Cardiac muscle cell (in vitro differentiated cells and primary cell): ENCODE data around the gene NHSL1. TPM values are rescaled to one million over a fixed set of nuclear protein-coding genes. Genes with fewer than 3 reads are reported as not detected.

ENCODE experiments used
- DNase-seq, 2 donors: peaks; one replicate each; pipeline versions ENCODE4 v3.0.0 to v3.0.0-alpha.2; 2010 to 2017; ENCODE audit warnings: low read depth in 1 of 2, low spot score in 1 of 2
- H3K27ac ChIP-seq: fragments of 200-600 bp; sonication (generic); 2 replicates; pipeline ENCODE4 v1.5.1; 2016
- H3K27me3 ChIP-seq: fragments of 200-600 bp; sonication (generic); 2 replicates; pipeline ENCODE4 v1.6.0; 2016; ENCODE audit warnings: control low read depth
- H3K36me3 ChIP-seq: fragments of 200-600 bp; sonication (generic); 2 replicates; pipeline ENCODE4 v1.5.1; 2016; ENCODE audit warnings: control low read depth
- H3K4me1 ChIP-seq: fragments of 200-600 bp; sonication (generic); 2 replicates; pipeline ENCODE4 v1.8.1; 2017; ENCODE audit warnings: low read depth, mild to moderate bottlenecking, mixed run types
- H3K4me3 ChIP-seq: fragments of 200-600 bp; sonication (generic); 2 replicates; pipeline ENCODE4 v1.5.1; 2016; ENCODE audit warnings: mild to moderate bottlenecking
- H3K9me3 ChIP-seq: fragments of 200-600 bp; sonication (generic); 2 replicates; pipeline ENCODE4 v1.5.1; 2017; ENCODE audit warnings: low read depth, mild to moderate bottlenecking, control low read depth
- CTCF ChIP-seq: IDR thresholded peaks from 2 replicates; pipeline ENCODE4 v1.5.1; 2012; ENCODE audit warnings: low read depth, mild to moderate bottlenecking, low read length
- polyA plus RNA-seq: library from polyadenylated mRNA; unstranded; fragments of >200 nt; fragmentation: Nextera tagmentation; extraction: Ambion mirVana; gene quantifications from 2 replicates; pipeline ENCODE4 v1.2.1, GENCODE V29; 2016
- total RNA-seq: library from RNA; depleted of rRNA; stranded (reverse); fragments of >200 nt; gene quantifications from 2 replicates; pipeline ENCODE4 v1.2.3, GENCODE V29; 2016

Gene NHSL1
- total and polyA plus RNA-seq, 2 experiments from 2014 or later: 6.0 to 11.3 TPM

DNA sequence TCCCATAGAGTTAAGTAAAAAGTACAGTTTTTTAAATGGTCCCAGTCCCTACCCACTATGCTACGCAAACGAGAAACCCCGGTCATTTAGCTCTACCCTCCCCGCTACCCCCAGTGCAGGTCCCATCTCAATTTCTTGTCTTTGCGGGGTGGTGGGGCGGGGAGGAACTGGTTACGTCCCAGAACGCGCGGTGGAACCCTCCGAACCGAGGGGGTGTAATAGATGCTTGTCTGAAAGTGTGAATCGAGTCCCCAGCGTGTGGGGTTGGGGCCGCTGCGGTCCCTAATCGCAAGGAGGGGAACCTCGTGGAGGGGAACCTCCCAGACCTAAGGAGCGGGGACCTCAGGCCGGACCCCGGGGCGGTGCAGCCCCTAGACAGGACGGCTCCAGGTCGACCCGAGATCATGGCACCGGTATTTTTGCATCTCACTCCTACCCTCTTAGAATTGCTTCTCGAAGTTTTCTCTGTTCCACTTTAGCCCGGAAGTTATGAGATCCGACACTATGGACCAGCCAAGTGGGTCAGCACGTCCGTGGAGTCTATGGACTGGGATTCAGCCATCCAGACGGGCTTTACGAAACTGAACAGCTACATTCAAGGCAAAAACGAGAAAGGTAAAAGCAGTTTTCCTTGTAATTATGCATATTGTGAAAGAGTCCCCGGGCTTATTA, 94.5 kb downstream of the NHSL1 start:
- peak; percentile 19 to 29 for DNase-seq
- no peak for TF ChIP-seq CTCF
- no peaks in the 10 kb centered on the region for H3K9me3 ChIP-seq
- H3K27ac ChIP-seq: peak overlapping the region; percentile 22
- peak overlapping the region; percentile 52 for H3K4me3 ChIP-seq
- no peaks in the 10 kb centered on the region for H3K27me3 ChIP-seq
- peaks cover 26% of the 10 kb centered on the region for H3K36me3 ChIP-seq
- H3K4me1 ChIP-seq: peaks cover 7% of the 10 kb centered on the region

DNA sequence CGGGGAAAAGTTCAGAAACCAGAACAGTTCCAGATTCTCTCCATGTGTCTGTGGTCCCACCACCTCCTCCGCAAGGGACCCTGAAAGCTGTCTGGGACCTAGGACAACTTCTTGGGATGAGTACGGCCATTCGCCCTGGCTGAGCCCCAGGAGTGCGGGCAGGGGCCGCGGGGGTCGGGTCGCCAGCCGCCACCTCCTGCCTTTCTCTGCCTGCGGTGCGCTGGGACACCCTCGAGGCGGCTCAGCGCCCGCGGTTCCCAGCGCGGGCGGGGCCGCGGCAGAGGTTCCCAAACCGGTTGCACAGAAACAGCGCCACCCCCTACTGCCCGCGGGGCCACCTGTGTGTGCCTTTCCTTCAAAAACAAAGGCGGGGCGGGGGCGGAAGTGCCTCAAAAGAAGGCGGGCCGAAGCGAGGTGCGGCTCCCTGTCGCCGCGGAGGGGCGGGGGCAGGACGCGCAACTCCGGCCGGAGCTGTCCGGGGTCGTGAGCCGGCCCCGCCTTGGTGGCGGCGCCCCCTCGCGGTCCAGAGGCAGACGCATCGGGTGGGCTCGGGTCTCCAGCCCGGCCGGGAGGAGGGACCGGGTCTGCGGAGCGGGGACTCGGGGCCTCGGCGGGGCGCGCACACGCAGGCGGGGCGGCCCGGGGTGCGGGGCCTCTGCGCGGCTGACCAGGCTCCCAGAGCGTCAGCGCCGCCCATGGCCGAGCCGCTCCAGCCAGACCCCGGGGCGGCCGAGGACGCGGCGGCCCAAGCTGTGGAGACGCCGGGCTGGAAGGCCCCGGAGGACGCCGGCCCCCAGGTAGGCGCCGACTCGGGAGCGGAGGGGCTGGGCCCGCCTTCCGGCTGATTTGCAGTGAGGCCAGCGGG, 95.3 kb downstream of the NHSL1 start, which contains the start of gene HEBP2:
HEBP2 (plus strand) TSS at position 423 of the 865 bp plus-strand sequence; CDS start at position 696, 273 bp downstream.
- no peaks in the 10 kb centered on the region for H3K27me3 ChIP-seq
- peaks cover 7% of the 10 kb centered on the region for H3K4me1 ChIP-seq
- H3K36me3 ChIP-seq: peaks cover 19% of the 10 kb centered on the region
- H3K27ac ChIP-seq: peak within 1 kb of the TSS; percentile 45
- peak within 1 kb of the TSS; percentile 52 for H3K4me3 ChIP-seq
- peak; percentile 46 for TF ChIP-seq CTCF
- peak; percentile 89 to 98 for DNase-seq
- H3K9me3 ChIP-seq: no peaks in the 10 kb centered on the region

DNA sequence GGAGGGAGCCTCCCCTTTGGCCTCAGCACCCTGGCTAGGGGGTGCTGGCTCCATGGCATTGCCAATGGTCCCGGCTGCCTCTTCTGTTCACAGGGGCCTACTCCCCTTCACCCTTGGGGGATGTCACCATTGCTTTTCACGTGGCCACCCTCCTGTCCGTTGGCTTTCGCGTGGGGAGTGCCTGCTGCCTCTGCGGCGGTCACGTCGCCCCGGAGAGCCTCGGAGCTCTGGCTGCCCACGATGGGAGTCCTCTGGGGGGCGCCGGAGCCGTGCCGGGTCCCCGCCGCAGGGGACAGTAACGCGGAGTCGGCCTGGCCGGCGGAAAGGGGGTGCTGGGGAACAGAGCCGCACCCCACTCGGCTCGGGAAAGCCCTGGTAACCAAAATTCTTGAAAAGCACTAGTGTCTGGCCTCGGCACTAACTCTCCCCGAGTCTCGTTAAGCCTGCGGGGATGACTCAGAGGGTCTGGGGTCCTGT, 95.9 kb downstream of the NHSL1 start:
- Histone ChIP-seq H3K9me3 (no peaks in the 10 kb centered on the region), H3K36me3 (peaks cover 19% of the 10 kb centered on the region), H3K4me1 (peaks cover 7% of the 10 kb centered on the region), H3K27me3 (no peaks in the 10 kb centered on the region), H3K27ac (peak overlapping the region; percentile 45), H3K4me3 (peak overlapping the region; percentile 52)
- peak; percentile 21 for TF ChIP-seq CTCF
- DNase-seq: peak; percentile 29 to 37

GRCh38 chr6:138402838-138403187, 96.5 kb downstream of the NHSL1 start:
- H3K4me3 ChIP-seq: no peak overlapping the region

More at GRCh38 chr6:138402838-138403187, 96.5 kb downstream of the NHSL1 start:
- no peaks in the 10 kb centered on the region for H3K27me3 ChIP-seq
- peaks cover 7% of the 10 kb centered on the region for H3K4me1 ChIP-seq
- TF ChIP-seq CTCF: no peak
- H3K27ac ChIP-seq: no peak overlapping the region
- no peaks in the 10 kb centered on the region for H3K9me3 ChIP-seq
- no peak for DNase-seq
- peaks cover 18% of the 10 kb centered on the region for H3K36me3 ChIP-seq
